EL (cell line): ENCODE data around the gene FBXW5.

Source experiments
- DNase-seq: peaks from one replicate; pipeline ENCODE4 v3.0.0-alpha.2; 2016

Gene FBXW5

DNA sequence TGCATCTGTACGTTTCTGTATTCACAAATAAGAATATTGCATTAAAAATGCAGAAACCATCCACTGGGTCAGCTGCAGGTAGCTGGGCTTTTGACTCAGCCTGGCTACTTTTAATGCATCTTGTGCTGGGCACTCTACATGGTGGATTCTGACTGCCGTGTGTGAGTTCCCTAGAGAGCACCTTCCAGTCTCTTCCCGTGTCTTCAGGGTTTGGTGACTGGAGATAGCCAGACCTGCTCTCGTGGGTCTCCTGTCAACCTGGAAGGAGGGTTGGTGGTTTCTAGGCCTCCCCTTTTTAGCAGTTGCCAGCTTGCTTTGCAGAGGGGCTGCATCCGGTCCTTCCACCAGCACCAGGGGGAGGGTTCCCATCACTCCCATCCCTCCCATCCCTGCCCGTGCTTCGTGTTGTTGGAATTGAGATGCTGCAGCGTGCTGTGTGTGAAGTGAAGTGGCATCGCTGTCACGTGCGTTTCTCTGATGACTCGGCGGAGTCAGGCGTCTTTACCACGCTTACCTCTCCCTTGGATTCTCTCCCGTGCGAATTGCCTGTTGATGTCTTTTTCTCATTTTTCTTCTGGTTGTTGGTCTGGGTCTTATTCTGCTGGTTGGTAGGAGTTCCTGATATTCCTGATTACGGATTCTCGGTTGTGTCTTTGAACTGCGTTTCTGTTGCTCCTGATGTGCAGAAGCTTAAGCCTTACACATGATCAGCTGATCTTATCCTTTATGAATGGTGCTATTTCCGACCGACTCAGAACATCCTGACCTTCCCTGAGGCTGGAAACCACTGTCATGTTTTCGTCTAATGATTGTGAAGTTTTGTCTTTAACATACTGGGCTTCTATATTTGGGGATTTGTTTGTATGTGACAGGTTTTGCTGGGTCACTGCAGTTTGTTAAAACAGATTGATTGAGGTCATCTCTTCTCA is 16.9 kb downstream of the FBXW5 start:
- DNase-seq, result no peak

DNA sequence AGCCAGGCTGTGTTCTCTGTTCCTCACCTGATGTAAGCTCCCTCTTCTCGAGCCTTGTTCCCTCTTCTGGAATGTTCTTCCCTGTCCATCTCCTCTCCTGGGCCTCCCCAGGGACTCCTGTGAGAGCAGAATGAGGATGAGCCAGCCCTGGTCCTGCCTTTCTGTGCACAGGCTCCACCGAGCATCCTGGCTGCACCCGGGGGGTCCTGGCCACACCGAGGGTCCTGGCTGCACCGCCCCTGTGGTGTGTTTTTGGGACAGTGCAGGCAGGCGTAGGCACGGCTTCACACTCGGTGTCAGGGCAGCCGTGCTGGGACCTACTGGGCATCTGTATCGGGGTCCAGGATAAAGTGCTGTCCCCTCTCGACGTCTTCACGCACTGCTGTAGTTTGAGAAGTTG is 17.8 kb downstream of the FBXW5 start:
- DNase-seq, result no peak

DNA sequence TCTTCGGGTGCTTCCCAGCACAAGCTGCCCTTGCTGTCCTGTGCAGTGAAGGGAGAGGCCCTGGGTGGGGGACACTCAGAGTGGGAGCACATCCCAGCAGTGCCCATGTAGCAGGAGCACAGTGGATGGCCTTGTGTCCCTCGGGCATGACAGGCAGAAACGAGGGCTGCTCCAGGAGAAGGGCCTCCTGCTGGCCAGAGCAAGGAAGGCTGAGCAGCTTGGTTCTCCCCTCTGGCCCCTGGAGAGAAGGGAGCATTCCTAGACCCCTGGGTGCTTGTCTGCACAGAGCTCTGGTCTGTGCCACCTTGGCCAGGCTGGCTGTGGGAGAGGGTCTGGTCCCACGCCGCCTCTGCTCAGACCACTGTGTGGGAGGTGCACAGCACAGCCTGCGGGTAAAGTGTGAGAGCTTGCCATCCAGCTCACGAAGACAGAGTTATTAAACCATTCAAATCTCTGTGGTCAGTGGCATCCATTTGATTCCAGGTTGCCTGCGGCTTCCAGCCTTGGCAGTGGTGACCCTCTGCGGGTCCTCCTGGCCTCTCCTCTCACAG is 18.3 kb downstream of the FBXW5 start:
- DNase-seq, result no peak

DNA sequence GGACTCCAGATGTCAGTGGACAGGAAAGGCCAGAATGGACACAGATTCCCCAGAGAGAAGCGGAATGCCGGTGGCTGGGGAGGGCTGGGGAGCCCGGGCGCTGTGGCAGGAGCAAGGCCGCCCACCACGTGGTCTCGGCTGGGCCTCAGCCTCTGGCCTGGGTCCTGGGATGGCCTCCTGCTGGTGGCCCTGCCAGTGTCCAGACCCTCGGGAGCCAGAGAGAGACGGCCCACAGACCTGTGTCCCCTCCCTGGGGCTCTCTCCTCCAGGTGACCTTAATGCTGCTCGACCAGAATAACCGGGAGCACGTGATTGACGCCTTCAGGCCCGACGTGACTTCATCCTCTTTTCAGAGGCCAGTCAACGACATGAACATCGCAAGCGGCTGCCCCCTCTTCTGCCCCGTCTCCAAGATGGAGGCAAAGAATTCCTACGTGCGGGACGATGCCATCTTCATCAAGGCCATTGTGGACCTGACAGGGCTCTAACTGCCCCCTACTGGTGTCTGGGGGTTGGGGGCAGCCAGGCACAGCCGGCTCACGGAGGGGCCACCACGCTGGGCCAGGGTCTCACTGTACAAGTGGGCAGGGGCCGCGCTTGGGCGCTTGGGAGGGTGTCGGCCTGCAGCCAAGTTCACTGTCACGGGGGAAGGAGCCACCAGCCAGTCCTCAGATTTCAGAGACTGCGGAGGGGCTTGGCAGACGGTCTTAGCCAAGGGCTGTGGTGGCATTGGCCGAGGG is 19.0 kb downstream of the FBXW5 start:
- no peak for DNase-seq

DNA sequence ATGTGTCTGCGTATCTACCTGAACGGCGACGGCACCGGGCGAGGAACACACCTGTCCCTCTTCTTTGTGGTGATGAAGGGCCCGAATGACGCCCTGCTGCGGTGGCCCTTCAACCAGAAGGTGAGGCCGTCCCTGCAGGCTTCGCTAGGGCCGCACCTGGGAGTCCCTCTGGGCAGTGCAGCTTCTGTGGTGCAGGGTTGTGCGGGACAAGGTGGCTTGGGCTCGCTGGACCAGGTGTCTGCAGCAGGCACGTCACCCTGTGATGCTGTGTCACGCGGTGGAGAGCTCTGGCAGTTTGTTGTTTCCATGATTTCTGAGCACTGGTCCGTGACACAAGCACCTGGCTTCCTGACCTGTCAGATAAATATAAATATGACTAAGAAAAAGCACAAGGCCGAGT is 20.7 kb downstream of the FBXW5 start:
- no peak for DNase-seq

DNA sequence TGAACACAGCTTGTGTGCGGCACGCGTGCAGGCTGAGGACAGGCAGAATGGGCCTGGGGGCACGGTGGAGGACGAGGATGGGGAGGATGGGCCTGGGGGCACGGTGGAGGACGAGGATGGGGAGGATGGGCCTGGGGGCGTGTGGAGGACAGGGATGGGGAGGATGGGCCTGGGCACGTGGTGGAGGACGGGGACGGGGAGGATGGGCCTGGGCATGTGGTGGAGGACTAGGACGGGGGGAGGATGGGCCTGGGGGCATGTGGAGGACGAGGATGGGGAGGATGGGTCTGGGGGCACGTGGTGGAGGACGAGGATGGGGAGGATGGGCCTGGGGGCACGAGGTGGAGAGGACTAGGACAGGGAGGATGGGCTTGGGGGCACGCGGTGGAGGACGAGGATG is 22.0 kb downstream of the FBXW5 start:
- DNase-seq, result no peak

DNA sequence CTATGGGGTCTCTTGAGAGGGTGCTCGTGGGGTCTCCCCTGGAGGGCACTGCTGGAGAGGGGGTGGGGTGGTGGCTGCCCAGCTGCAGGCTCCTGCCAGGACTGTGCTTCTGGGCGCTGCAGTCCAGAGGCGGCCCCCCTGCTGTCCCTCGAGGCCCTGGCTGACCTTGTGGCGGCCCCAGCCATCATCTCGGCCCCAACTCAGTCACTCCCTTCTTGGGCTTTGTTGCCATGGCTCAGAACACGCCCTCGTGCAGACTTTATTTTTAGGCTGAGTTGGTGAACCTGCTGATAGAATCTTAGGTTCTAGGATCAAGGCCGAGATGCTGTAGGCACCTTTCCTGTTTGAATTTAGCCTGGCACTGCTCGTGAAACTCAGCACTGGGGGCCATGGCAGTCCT is 22.8 kb downstream of the FBXW5 start:
- DNase-seq, result no peak

DNA sequence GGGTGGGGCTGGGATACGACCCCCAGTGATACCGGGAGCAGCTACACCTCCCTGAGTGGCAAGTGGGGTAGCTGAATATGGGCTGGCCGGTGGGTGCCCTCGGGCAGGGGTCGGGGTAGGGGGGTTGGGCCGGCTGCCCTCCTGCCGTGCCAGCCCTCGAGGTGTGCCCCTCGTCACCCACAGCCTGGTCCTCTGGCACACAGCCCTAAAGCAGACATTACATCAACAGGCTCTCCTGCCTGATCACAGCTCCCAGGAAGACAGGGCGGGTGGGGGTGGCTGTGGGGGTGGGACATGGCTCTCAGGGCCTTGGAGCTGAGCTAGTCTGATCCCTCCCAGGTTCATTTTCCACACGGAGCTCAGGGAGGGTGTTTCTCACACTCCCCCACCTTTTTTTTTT is 23.2 kb downstream of the FBXW5 start:
- no peak for DNase-seq

DNA sequence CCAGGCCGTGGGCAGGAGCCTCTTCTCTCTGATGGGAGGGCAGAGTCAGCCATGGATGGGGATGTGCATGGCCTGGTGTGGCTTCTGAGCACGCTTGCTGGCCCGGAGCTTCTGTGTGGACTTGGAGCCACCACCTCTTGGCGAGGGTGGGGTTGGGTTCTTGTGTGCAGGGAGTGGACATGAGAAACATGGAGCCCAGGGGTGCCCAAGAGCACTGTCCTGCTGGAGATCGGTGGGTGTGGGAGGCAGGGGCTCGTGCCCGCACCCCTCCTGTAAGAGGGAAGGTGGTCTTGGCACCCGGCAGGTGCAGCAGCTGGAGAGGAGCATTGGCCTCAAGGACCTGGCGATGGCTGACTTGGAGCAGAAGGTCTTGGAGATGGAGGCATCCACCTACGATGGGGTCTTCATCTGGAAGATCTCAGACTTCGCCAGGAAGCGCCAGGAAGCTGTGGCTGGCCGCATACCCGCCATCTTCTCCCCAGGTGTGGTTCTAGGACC is 23.8 kb downstream of the FBXW5 start:
- no peak for DNase-seq

DNA sequence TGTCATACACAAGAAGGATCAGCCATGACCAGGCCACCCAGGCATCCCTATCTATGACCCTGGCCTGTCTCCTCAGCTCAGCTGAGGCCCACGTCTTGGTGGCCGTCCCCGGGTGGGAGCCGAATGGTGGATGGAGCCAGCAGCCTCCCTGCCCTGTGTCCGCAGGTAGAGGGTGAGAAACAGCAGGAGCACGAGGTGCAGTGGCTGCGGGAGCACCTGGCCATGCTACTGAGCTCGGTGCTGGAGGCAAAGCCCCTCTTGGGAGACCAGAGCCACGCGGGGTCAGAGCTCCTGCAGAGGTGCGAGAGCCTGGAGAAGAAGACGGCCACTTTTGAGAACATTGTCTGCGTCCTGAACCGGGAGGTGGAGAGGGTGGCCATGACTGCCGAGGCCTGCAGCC is 24.5 kb downstream of the FBXW5 start:
- DNase-seq, result no peak

DNA sequence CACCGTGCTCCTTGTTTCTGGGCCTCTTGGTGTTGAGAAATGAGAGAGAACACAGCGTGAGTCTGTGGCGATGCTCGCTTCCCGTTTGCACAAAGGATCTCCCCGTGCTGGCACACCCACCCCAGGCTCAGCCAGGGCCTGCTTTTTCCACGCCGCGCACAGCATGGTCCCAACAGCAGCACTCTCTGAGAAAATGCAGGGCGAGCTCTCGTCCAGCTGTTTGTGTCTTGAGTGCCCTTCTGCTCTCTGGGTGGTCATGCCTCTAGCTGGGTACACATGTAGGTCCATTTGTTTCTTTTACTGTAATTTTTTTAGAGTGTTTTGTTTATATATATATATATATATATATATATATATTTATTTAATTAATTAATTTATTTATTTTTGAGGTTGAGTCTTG is 26.6 kb downstream of the FBXW5 start:
- DNase-seq, result no peak

DNA sequence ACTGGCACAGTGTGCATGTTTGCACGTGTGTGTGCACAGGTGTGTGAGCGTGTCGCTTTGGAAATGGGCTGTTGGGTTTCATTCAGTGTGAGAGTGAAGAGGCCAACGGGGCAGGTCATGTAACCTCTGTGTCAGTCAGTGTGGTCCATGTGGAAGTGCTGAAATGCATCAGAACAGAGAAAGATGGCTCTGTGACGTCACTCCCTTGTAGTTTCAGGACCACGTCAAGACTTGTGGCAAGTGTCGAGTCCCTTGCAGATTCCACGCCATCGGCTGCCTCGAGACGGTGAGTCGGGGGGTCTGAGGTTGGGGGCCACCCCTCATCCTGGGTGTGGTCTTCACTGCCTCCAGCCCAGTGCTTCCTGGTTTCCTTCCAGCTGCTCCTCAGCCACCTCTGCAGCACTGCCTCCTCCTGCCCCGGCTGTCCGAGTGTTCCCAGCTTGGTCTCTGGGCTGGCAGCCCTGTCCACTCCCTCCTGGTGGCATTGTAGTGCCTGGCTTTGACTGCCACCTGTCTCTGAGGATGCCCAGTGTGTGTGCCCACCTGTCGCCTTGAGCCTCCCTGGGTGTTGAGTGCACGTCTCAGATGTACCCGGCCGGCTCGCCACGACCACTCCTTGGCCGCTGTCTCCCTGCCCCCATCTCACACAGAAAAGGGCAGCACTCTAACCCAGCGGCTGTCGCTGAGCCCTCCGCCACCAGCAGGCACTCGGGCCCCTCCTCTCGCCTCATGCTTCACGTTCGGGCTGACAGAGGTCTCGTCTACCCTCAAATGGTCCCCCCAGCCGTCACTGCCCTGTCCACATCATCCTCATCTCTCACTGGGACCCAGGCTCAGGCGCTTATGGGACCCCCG is 28.0 kb downstream of the FBXW5 start:
- no peak for DNase-seq

DNA sequence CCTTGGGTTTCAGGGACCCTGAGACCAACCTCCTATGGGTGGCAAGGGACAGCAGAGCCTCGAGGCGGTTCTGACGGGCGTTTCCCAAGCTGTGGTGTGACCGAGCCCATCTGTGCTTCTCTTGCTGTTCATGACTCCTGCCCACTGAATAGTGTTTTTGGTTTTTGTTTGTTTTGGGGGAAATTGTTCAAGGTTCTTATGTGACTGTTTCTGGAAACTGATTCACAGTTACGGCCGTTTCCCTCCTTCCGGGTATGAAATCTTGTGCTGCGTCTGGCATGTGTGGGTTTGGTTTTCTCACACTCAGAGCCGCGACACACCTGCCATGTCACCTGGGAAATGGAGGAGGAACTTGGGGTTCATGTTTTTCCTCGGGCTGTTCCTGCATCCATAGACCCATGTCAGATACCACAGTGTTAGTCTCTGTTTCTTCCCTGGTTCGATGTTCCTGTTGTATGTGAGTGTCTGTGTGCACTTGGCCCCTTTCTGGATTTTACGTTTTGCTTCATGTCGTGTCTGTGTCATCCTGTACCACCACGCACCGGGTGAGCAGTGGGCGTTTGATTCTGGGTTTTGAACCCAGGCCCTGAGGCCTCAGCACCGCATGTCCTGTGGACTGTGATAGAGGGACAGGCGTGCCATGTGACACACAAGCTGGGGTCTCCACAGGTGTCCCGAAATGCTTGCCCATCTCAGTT is 28.8 kb downstream of the FBXW5 start:
- DNase-seq, result no peak

DNA sequence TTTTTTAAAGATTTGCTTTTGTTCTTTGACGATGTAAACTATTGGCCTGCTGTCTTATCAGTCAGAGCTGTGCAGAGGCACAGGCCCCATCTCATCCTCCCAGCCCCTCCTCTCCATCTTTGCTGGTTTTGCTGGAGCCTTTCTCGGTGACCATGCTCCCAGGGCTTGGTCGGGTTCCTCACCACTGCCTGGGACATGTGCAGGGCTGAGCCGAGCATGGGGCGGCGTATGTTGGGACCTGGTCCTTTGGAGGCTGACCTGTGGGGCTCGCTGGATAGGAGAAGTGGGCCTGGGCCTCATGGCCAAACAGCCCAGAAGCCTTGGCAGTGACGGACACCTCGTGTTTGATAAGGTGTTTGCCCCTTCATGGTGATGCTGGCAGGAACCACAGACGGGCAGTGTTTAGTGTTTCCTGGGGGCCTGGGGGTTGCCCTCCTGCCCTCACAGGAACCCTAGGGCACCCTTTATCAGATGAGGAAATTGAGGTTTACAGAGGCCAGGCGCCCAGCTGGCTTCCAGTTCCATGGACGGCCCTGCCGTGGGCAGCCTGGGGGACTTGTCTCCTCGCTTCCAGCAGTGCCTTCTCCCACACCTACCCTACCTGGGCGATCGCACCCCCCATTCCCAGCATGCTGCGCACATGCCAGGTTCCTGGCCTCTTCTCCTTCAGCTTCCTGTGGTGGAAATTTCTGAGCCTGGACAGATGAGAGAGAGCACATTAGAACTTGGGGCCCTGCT is 30.7 kb downstream of the FBXW5 start:
- DNase-seq, result no peak

DNA sequence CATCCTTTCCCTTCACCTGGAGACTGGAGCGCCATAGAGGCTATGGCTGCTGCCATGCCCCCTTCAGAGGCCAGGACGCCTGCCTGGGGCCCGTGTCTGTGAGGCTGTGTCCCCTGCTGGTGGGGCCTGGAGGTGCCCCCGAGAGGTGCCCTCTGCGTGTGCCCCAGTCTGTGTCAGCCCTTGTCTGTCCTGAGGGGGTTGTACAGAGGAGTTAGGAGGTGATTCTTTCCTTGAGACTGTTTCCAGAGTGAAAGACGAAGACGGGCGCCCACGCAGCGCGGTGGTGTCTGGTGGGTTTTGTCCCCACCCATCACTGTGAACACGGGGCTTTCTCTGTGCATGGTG is 33.7 kb downstream of the FBXW5 start:
- no peak for DNase-seq

DNA sequence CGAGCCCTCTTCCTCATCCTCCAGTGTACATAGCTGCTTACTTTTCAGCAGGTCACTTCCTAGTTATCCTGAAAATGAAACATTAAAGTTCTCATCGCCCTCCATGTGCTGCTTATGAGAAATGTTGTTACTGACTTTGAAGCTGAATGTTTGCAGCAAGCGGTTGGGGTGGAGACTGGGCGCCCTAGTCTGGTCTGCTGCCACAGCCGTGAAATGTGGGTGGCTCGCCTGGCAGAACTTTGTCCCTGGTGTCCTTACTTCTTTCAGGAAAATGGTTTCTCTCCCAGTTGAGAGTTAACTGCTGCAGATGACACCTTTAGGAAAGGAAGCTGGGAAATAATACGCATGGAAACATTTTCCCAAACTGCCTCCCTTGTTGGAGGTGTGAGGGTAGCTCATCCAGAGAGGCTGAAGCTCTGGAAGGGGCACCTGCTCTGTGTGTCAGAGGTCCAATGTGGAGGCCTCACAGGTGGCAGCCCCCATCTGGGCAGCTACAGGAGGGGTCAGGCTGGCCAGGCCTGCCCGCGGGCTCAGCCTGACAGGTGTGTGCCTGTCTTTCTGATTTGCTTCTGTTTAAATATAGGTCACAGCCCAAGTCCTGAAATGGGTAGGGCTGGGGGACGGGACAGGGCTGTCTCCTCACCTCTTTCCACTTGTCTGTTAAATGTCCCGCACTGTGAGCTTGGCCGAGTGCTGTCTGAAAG is 34.2 kb downstream of the FBXW5 start:
- no peak for DNase-seq

DNA sequence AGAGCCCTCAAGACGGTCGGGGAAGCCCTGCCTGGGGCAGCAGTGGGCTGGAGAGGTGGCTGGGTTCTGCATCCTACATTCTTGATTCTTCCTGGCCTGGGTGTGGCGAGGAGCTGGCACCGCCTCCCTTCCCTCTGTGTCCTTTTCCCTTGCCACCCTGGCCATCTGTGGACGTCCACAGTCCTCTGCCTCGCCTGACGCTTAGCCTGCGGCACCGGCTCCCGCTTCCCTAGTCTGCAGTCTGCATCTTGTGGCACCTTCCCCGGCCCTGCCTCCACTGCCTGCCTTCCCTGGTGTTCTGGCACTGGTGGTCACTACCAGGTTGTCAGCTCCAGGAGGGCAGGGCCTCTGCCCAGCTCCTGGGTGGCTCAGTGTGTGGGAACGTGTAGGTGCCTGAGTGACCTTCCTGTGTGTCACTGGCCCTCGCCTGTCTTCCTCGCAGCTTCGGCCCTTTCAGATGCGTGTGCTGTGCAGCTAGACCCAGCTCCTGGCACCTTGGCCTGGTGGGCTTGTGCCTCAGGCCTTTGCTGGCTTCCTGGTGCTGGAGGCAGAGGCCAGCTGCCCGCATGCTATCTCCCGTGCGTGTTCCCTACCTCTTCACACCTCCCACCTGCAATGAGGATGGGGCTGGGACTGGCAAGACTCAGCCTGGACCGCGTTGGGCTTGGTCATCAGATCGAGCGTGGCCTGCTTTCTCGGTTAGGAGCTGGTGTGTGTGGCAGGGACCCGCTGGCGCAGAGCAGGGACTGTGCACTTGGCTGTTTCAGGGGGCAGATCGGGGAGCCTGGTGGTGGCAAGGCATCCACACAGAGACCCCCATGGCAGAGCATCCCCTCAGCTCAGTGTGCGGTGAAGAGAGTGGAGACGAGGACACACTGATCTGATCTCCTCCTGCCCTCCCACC is 37.3 kb downstream of the FBXW5 start:
- DNase-seq, result no peak

DNA sequence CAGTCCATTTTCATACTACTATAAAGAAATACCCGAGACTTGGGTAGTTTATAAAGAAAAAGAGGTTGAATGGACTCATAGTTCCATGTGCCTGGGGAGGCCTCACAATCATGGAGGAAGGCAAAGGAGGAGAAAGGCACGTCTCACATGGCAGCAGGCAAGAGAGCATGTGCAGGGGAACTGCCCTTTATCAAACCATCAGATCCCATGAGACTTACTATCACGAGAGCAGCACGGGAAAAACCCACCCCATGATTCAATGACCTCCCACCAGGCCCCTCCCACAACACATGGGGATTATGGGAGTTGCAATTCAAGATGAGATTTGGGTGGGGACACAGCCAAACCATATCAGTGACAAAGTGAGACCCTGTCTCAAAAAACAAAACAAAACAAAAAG is 38.3 kb downstream of the FBXW5 start:
- no peak for DNase-seq

DNA sequence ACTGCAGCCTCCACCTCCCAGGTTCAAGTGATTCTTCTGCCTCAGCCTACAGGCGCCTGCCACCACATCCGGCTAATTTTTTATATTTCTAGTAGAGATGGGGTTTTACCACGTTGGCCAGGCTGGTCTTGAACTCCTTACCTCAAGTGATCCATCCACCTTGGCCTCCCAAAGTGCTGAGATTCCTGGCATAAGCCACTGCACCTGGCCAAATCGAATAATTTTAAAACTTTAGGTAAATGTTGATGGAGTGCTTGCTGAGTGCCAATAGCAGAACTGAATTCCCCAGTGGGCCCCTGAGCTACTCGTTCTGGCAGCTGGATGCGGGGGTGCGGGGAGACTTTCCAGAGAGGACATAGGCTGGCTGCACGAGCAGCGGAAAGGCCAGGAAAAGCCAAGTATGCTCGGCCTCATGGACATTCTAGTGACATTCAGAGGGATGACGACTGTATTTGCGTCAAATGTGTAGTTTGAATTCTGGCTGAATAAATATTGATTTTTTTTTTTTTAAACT is 41.4 kb downstream of the FBXW5 start:
- no peak for DNase-seq
